GM21717 (cell line): ENCODE data around the gene SPDYE9.
"Not testable (repeated sequence)": the region's sequence is repeated elsewhere in the genome, so short reads cannot be mapped to it uniquely, and the experiment has no call there.

Source experiments
- ATAC-seq: cut with Tn5 transposase; IDR thresholded peaks from one replicate; pipeline ENCODE4 v1.9.1; 2021; ENCODE audit warnings: mild to moderate bottlenecking, moderate library complexity; ENCODE audit not compliant: unreplicated experiment

Gene SPDYE9

GRCh38 chr7:73085938-73086337, at the start of gene SPDYE9:
TSS of gene SPDYE9 (minus strand) at chr7:73086038. CDS start at chr7:73084238, 1,800 bp downstream.
- not testable (repeated sequence) for ATAC-seq

DNA sequence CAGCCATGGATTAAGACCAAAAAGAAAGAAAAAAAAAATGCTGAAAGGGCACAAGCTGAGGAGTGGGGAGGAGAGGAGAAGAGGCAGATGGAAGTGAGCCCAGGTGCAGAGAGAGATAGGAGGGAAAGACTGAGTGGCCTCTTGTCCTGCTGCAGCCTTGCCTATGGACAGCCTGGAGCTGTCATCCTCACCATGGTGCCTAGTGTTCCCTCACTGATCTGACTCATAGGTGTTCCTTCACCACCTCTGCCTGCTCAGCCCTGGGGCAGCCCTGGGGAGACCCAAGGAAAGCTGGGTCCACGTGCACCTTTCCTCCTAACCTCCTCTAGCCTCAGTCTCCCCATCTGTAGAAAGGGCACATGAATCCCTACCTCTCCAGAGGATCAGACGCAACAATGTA, 49.0 kb upstream of the SPDYE9 start:
- not testable (repeated sequence) for ATAC-seq

GRCh38 chr7:73132651-73133217, 46.9 kb upstream of the SPDYE9 start:
- not testable (repeated sequence) for ATAC-seq

- ATAC-seq: not testable (repeated sequence)
Measured at GRCh38 chr7:73130612-73131011, 44.8 kb upstream of the SPDYE9 start.

- ATAC-seq: not testable (repeated sequence)
Measured at GRCh38 chr7:73124126-73124525, 38.3 kb upstream of the SPDYE9 start.

DNA sequence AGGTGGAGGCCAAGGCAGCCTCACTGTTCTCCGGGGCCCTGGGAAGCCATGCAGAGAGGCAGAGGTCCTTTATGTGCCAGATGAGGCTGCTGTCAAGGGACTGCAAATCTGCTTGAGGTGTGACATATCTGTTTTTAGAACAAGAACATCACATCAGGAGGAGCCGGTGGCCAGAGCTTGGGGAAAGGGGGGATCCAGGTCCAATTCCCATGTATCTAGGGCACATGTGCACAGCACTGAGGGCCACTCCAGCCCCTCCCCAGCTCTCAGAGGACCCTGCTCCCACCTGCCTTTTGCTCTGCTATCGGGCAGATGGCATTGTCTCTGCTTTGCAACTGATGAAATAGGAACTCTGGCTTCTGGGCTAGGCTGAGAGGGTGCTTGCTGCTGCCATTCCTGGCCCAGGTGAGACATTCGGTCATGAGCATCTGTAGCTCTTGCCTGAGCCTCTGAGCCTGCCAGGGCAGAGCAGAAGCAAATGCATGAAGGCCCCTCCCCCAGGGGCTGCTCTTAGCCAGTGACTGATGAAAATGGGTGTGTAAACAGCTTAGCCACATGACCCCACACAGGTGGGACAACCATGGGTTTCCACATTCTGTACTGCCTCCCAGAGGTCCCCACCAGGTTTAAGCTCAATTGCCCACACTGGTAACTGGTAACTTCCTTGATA, 37.1 kb upstream of the SPDYE9 start:
- not testable (repeated sequence) for ATAC-seq

DNA sequence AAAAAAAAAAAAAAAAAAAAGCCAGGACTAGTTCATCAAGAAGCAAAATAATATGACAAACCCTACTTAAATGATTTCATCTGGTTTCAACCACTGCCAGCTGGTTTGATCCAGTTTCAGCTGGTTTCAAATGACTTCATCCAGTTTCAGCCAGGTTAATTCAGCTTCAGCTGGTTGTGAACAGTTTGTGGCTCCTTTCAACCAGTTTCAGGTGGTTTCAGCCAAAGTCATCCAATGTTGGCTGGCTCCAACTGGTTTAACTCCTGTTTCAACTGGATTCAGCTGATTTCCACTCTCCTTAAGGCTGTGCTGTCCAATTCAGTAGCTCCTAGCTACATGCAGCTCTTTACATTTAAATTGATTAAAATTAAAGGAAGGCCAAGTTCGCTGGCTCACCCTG, 32.3 kb upstream of the SPDYE9 start:
- not testable (repeated sequence) for ATAC-seq

- not testable (repeated sequence) for ATAC-seq
Measured at GRCh38 chr7:73057811-73058210, 28.0 kb downstream of the SPDYE9 start, which contains the start of gene SPDYE11. TSS of gene SPDYE11 (minus strand) at chr7:73057911. CDS start at chr7:73056111, 1,800 bp downstream.

- not testable (repeated sequence) for ATAC-seq
Measured at GRCh38 chr7:73029666-73030065, 56.2 kb downstream of the SPDYE9 start, which contains the start of gene SPDYE8. TSS of gene SPDYE8 (minus strand) at chr7:73029766. CDS start at chr7:73027966, 1,800 bp downstream.
